NT2/D1 (cell line): ENCODE results near the gene ZNF784.

Experiments used
- DNase-seq: peaks from one replicate; pipeline ENCODE4 v3.0.0-alpha.2; 2011; ENCODE audit warnings: low read depth, low spot score
- H3K27me3 ChIP-seq: 2 replicates; pipeline ENCODE4 v1.6.0; 2011; ENCODE audit warnings: mild to moderate bottlenecking; ENCODE audit not compliant: insufficient read length, insufficient read depth
- H3K36me3 ChIP-seq: 2 replicates; pipeline ENCODE4 v1.6.1; 2011; ENCODE audit warnings: mild to moderate bottlenecking, low read length, mixed read lengths; ENCODE audit not compliant: insufficient read depth, insufficient read length
- H3K4me1 ChIP-seq: 2 replicates; pipeline ENCODE4 v1.5.1; 2011; ENCODE audit not compliant: insufficient read depth, insufficient read length
- H3K4me3 ChIP-seq: 2 replicates; pipeline ENCODE4 v1.5.1; 2011; ENCODE audit warnings: low read depth; ENCODE audit not compliant: insufficient read length
- H3K9ac ChIP-seq: 2 replicates; pipeline ENCODE4 v1.6.0; 2011; ENCODE audit warnings: low read depth; ENCODE audit not compliant: insufficient read length
- H3K9me3 ChIP-seq: 2 replicates; pipeline ENCODE4 v1.5.1; 2011; ENCODE audit warnings: mild to moderate bottlenecking, low read length; ENCODE audit not compliant: insufficient read depth
- SUZ12 ChIP-seq: IDR thresholded peaks from 2 replicates; pipeline ENCODE4 v1.6.1; 2011; ENCODE audit not compliant: insufficient read length, insufficient read depth; ENCODE audit errors: extremely low read depth
- YY1 ChIP-seq: IDR thresholded peaks from 2 replicates; pipeline ENCODE4 v1.6.1; 2011; ENCODE audit not compliant: insufficient read length, insufficient read depth
- ZNF274 ChIP-seq: IDR thresholded peaks from 2 replicates; pipeline ENCODE4 v1.6.1; 2011; ENCODE audit warnings: mild to moderate bottlenecking, low read depth, low read length

ZNF784 gene

DNA sequence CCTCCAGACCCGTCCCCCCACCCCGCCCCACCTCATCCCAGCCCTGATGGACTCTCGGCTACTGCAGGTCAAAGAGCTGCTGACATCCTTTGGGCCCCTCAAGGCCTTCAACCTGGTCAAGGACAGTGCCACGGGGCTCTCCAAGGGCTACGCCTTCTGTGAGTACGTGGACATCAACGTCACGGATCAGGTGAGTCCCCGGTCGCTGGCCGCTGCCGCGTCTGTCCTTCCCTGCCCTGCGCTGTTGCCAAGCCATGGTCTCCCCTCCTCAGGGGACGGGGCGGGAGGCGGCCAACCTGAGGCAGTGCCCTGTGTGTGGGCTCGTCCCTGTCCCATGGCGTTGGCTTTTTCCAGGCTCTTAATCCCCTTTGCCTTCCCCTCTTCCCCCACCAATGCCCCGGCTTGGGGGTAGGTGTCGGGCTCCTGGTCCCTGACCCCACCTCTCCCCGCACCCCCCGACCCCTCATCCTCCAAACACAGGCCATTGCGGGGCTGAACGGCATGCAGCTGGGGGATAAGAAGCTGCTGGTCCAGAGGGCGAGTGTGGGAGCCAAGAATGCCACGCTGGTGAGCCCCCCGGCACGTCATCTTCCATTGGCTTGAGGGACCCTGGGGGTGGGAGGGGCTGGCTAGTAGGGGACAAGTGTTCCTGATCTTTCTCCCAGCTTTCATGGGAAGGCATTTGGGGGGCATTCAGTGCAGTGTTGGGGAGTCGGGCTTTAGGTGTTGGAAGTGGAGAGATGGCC is 44.4 kb upstream of the ZNF784 start:
- H3K9ac ChIP-seq: no peak overlapping the region
- H3K27me3 ChIP-seq: no peaks in the 10 kb centered on the region
- no peak for DNase-seq
- H3K36me3 ChIP-seq: peaks cover 73% of the 10 kb centered on the region
- H3K4me1 ChIP-seq: peaks cover 11% of the 10 kb centered on the region
- H3K9me3 ChIP-seq: no peaks in the 10 kb centered on the region
- H3K4me3 ChIP-seq: no peak overlapping the region
- TF ChIP-seq SUZ12 (no peak), ZNF274 (no peak), YY1 (no peak)

DNA sequence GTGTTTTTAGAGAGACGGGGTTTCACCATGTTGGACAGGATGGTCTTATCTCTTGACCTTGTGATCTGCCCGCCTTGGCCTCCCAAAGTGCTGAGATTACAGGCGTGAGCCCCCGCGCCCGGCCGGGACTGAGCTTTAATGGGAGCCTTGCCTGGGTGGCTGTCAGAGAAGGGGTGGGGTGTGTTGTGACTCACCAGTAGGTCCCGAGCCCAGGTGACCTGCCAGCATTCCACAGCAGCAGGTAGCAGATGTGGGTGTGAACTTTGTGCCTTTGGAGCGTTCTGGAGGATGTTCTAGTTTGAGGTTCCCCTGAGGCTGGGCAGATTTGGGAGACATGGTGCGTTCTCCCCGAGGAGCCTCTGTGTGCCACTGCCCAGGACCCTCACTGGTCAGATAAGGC is 43.6 kb upstream of the ZNF784 start:
- no peaks in the 10 kb centered on the region for H3K9me3 ChIP-seq
- peaks cover 76% of the 10 kb centered on the region for H3K36me3 ChIP-seq
- no peak overlapping the region for H3K9ac ChIP-seq
- TF ChIP-seq SUZ12 (no peak), ZNF274 (no peak), YY1 (no peak)
- no peak for DNase-seq
- H3K4me3 ChIP-seq: no peak overlapping the region
- peaks cover 11% of the 10 kb centered on the region for H3K4me1 ChIP-seq
- no peaks in the 10 kb centered on the region for H3K27me3 ChIP-seq

DNA sequence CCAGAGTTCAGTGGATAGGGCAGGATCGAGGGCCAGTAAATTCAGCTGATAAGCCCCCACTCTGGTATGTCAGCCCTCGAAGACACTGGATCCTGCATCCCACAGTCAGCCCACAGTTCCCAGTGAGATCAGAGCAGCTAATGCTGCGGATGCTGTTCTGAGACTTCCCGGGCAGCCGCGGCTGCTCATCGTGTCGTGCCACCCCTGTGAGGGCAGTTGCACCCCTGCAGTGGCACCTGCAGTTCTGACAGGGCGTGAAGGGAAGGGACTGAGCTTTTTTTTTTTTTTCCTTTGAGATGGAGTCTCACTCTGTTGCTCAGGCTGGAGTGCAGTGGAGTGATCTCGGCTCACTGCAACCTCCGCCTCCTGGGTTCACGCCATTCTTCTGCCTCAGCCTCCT is 43.1 kb upstream of the ZNF784 start:
- Histone ChIP-seq H3K36me3 (peaks cover 79% of the 10 kb centered on the region), H3K4me1 (peaks cover 11% of the 10 kb centered on the region), H3K27me3 (no peaks in the 10 kb centered on the region), H3K9me3 (no peaks in the 10 kb centered on the region), H3K9ac (no peak overlapping the region), H3K4me3 (no peak overlapping the region)
- no peak for DNase-seq
- TF ChIP-seq ZNF274 (no peak), SUZ12 (no peak), YY1 (no peak)

DNA sequence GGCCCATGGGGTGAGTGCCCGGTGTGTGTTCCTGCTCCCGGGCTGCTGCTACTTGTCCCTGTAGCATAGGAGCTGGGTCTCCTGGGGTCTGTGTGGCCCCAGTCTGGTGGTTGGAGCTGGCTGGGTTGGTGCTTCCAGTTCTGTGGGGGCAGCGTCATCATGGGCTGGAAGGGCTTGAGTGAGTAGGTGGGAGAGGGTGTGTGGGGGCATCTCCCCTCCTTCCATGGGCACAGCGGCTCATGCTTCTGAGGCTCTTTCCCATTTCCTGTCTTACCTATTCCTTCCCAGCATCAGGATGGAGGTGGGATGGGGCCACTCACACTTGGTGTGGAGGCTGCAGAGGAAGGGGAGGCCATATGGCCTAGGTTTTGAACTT is 42.6 kb upstream of the ZNF784 start:
- TF ChIP-seq SUZ12 (no peak), YY1 (no peak), ZNF274 (no peak)
- peaks cover 78% of the 10 kb centered on the region for H3K36me3 ChIP-seq

DNA sequence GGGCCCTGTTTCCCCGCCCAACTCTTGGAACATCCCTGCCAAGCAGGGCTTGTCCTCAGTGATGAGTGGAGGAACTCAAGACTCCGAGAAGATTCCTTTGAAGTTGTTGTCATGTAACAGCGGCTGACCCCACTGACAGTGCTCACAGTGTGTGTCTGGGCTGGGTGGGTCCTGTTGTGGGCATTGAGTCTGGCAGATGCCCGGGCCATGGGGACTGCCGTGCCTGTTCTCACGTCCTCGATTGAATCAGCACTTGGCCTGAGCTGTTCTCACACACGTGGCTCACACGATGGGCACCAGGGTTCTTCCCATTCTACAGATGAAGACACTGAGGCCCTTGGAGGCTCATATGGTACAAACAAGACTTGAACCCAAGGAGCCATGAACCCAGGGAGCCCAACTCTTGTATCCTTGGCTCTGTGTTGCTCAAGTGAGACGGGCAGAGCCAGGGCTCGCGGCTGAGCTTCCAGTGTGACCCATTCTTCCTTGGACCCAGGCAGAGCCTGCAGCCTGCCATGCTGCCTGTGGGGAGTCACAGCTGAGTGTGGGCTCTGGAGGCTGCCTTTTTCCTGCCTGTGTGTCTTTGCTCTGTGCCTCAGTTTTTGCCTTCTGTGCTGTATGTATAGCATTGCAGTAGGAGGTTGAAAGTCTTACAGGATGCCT is 42.1 kb upstream of the ZNF784 start:
- no peak overlapping the region for H3K9ac ChIP-seq
- no peak overlapping the region for H3K4me3 ChIP-seq
- H3K9me3 ChIP-seq: no peaks in the 10 kb centered on the region
- H3K4me1 ChIP-seq: peaks cover 11% of the 10 kb centered on the region
- no peak for DNase-seq
- no peaks in the 10 kb centered on the region for H3K27me3 ChIP-seq
- TF ChIP-seq ZNF274 (no peak), YY1 (no peak), SUZ12 (no peak)
- H3K36me3 ChIP-seq: peaks cover 83% of the 10 kb centered on the region

More for the DNA sequence above, 42.6 kb upstream of the ZNF784 start:
- no peak for DNase-seq
- H3K9me3 ChIP-seq: no peaks in the 10 kb centered on the region
- H3K27me3 ChIP-seq: no peaks in the 10 kb centered on the region
- peaks cover 11% of the 10 kb centered on the region for H3K4me1 ChIP-seq
- no peak overlapping the region for H3K4me3 ChIP-seq
- H3K9ac ChIP-seq: no peak overlapping the region

DNA sequence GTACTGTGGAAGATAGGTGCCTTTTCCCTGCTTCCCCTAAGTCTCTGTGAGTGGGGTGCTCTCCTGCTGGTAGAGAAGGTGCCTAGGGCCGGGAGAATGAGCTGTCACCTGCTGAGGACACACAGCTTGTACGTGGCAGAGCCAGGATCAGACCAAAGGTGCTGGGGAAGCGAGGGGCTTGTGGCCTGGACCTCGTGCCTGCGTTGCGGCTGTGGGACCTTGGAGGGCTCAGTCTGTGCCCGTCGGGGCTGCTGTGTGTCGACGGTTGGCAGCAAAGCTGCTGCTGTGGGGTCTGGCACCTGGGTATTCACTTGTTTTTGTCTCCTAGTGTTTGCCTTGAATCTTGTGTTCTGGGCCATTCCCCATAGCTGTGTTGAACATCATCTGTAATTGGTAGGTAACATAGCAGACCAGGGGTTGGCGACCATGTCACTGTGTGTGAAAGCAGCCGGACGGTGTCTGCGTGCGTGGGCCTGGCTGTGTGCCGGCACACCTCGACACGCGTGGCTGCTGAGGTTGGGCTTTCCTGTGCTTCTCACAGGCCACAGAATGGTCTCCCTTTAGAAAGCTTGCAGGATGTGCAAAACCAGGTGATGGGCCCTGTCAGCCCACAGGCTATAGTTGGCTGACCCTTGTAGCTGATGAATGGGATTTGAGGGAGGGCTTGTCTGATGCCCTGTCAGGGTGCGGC is 39.6 kb upstream of the ZNF784 start:
- TF ChIP-seq ZNF274 (no peak), YY1 (no peak), SUZ12 (no peak)
- H3K36me3 ChIP-seq: peaks cover 89% of the 10 kb centered on the region

DNA sequence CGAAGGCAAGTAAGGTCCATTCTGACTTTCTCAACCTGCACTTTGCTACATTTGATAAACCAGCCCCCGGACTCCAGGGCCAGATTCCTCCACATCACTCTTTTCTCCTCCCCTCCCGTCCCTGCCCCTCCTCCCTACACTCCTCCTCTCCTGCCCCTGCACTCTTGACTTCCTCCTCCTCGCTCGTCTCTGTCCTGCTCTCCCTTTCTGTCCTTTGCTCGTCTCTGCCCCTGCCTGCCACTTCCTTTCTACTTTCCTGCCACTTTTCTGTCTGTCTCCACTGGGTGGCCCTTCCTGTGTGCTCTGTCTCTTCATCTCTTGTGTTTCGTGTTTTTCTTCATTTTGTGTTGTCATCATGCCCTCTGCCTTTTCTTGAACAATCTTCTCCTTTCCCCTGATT is 37.5 kb upstream of the ZNF784 start:
- Histone ChIP-seq H3K27me3 (no peaks in the 10 kb centered on the region), H3K9me3 (no peaks in the 10 kb centered on the region), H3K9ac (no peak overlapping the region), H3K4me1 (peaks cover 16% of the 10 kb centered on the region), H3K36me3 (peaks cover 89% of the 10 kb centered on the region), H3K4me3 (no peak overlapping the region)
- DNase-seq: no peak
- no peak for TF ChIP-seq SUZ12
- TF ChIP-seq YY1: no peak
- no peak for TF ChIP-seq ZNF274

More for the DNA sequence above, 39.6 kb upstream of the ZNF784 start:
- no peak for DNase-seq
- H3K9me3 ChIP-seq: no peaks in the 10 kb centered on the region
- H3K9ac ChIP-seq: no peak overlapping the region
- H3K4me1 ChIP-seq: peaks cover 6% of the 10 kb centered on the region
- H3K4me3 ChIP-seq: no peak overlapping the region
- no peaks in the 10 kb centered on the region for H3K27me3 ChIP-seq
